ENCODE data around the gene AASDH.

AASDH gene

DNA sequence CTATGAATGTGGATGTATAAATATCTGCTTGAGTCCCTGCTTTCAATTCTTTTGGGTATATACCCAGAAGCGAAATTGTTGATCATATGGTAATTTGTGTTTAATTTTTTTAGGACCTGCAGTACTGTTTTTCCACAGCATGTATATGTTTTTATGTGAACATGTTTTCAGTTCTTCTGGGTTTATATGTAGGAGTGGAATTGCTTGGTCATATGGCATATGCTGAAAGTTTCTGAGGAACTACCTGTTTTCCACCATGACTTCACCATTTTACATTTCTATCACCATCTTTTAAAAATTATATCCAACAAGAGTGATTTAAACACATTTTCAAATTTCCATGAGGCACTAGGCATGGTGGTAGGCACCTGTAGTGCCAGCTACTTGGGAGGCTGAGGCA, 39.9 kb upstream of the AASDH start:
- no peak for DNase-seq (ENCODE audit: low read depth)
- TF ChIP-seq, protein P1, sequence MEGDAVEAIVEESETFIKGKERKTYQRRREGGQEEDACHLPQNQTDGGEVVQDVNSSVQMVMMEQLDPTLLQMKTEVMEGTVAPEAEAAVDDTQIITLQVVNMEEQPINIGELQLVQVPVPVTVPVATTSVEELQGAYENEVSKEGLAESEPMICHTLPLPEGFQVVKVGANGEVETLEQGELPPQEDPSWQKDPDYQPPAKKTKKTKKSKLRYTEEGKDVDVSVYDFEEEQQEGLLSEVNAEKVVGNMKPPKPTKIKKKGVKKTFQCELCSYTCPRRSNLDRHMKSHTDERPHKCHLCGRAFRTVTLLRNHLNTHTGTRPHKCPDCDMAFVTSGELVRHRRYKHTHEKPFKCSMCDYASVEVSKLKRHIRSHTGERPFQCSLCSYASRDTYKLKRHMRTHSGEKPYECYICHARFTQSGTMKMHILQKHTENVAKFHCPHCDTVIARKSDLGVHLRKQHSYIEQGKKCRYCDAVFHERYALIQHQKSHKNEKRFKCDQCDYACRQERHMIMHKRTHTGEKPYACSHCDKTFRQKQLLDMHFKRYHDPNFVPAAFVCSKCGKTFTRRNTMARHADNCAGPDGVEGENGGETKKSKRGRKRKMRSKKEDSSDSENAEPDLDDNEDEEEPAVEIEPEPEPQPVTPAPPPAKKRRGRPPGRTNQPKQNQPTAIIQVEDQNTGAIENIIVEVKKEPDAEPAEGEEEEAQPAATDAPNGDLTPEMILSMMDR (IDR thresholded peaks at IDR 0.05; ENCODE audit: low read depth, low read length): no peak
- TF ChIP-seq, protein P2, sequence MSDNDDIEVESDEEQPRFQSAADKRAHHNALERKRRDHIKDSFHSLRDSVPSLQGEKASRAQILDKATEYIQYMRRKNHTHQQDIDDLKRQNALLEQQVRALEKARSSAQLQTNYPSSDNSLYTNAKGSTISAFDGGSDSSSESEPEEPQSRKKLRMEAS (IDR thresholded peaks at IDR 0.05; ENCODE audit: low read depth, low read length): no peak
- TF ChIP-seq MYC (IDR thresholded peaks at IDR 0.05; ENCODE audit: low read depth, low read length): no peak
- no peak overlapping the region for H3K4me3 ChIP-seq (ENCODE audit: low read depth, low read length)

DNA sequence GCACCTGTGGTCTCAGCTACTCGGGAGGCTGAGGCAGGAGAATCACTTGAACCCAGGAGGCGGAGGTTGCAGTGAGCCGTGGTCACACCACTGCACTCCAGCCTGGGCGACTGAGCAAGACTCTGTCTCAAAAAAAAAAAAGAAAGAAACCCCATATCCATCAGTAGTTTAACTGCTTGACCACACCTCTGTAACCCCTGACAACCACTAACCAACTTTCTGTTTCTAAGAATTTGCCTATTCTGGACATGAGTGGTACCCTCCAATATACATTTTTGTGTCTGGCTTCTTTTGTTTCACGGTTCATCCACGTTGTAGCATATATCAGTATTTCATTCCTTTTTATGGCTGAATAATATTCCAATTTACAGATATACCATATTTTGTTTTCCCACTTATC, 39.0 kb upstream of the AASDH start:
- TF ChIP-seq, protein P2 (IDR thresholded peaks at IDR 0.05; ENCODE audit: low read depth, low read length): no peak
- TF ChIP-seq POLR2A (IDR thresholded peaks at IDR 0.05; ENCODE audit: extremely low read depth, insufficient read length) (no peak), MYC (IDR thresholded peaks at IDR 0.05; ENCODE audit: low read depth, low read length) (no peak)
- TF ChIP-seq, protein P1 (IDR thresholded peaks at IDR 0.05; ENCODE audit: low read depth, low read length): no peak
- H3K4me3 ChIP-seq (ENCODE audit: low read depth, low read length): no peak overlapping the region
- DNase-seq (ENCODE audit: low read depth): no peak

DNA sequence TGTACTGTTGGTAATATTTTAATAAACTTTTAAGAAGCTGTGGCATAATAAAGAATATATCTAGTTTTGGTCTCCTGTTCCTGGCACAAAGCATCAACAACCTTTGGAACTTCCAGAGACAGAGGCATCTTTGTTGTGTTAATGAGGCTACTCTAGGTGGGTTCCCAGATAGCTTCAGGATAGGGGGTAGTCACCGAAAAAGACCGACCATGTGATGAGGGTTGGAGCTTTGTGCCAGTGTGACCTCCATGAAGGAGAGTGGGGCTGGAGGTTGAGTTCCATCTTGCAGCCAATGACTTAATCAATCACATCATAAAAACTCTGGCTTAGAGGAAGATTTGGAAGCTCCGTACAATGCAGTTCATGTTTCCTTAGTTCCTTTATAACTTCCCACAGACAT, 38.2 kb upstream of the AASDH start:
- H3K4me3 ChIP-seq (ENCODE audit: low read depth, low read length): no peak overlapping the region

DNA sequence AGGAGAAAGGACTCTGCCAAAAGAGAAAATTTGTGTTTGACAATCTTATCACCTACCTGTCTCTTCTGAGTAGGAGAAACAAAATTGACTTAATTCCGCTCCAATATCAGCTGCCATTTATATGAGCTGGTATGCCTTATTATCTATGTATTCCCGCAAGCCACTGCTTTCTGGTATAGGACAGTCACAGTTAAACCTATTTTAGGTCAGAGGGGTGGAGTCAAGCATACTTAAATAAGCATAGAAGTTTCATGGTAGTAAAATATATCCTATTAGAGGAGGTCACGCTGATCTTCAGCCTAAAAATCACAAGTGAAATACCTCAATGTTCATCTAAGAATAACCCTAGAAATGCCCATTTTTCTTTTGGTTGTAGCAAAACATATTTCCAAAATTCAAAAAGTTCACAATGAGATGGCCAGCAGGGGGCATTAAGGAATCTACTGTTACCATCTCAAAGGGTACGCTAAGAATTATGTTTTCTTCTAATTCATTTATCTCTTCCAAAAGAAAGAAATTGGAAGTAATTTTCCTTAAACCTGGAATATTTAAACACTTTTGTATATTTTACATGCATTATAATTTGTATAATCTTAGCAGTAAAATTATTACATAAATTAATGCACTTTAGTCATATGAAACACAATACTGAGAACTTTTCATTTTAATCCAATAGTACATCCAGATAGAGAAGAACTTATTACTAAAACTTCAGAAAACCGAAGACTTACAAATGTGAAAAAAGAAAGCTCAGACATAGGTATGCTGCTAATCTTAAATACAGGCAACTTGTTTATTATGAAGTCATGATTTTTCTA, 37.6 kb upstream of the AASDH start:
- H3K4me3 ChIP-seq (ENCODE audit: low read depth, low read length): no peak overlapping the region
- TF ChIP-seq, protein P2 (IDR thresholded peaks at IDR 0.05; ENCODE audit: low read depth, low read length): no peak
- TF ChIP-seq, protein P1 (IDR thresholded peaks at IDR 0.05; ENCODE audit: low read depth, low read length): peak; percentile 57
- DNase-seq (ENCODE audit: low read depth): peak; percentile 51

More for the DNA sequence above, 38.2 kb upstream of the AASDH start:
- DNase-seq (ENCODE audit: low read depth): no peak
- TF ChIP-seq MYC (IDR thresholded peaks at IDR 0.05; ENCODE audit: low read depth, low read length): no peak
- TF ChIP-seq, protein P1 (IDR thresholded peaks at IDR 0.05; ENCODE audit: low read depth, low read length): no peak
- TF ChIP-seq, protein P2 (IDR thresholded peaks at IDR 0.05; ENCODE audit: low read depth, low read length): no peak
- TF ChIP-seq POLR2A (IDR thresholded peaks at IDR 0.05; ENCODE audit: extremely low read depth, insufficient read length): no peak

DNA sequence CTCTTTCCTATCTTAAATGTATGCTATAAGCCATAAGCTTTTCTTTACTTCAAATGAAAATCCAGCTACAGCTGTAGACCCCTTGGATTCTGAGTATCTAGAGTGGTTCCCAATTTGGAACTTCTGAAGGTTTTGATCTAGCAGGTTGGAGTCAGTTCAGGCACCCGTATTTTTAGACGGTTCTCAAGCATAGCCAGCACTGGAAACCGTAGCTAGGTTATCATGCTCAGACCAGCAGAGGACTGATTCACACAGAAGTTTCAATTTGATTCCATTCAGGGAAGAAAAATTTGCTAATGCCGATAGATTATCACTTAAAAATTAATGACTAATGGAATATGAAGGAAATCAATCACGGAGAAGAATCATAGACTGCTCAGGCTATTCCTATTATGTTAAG, 36.9 kb upstream of the AASDH start:
- TF ChIP-seq, protein P1 (IDR thresholded peaks at IDR 0.05; ENCODE audit: low read depth, low read length): no peak
- TF ChIP-seq, protein P2 (IDR thresholded peaks at IDR 0.05; ENCODE audit: low read depth, low read length): no peak
- TF ChIP-seq MYC (IDR thresholded peaks at IDR 0.05; ENCODE audit: low read depth, low read length) (no peak), POLR2A (IDR thresholded peaks at IDR 0.05; ENCODE audit: extremely low read depth, insufficient read length) (no peak)
- H3K4me3 ChIP-seq (ENCODE audit: low read depth, low read length): no peak overlapping the region
- DNase-seq (ENCODE audit: low read depth): no peak
